Middle frontal gyrus (tissue), 1 donor: ENCODE measurements around the gene MTCH1.

ENCODE experiments used
- DNase-seq: peaks from one replicate; pipeline ENCODE4 v3.0.0-alpha.2; 2015; ENCODE audit warnings: low spot score; ENCODE audit errors: extremely low spot score

Gene MTCH1

DNA sequence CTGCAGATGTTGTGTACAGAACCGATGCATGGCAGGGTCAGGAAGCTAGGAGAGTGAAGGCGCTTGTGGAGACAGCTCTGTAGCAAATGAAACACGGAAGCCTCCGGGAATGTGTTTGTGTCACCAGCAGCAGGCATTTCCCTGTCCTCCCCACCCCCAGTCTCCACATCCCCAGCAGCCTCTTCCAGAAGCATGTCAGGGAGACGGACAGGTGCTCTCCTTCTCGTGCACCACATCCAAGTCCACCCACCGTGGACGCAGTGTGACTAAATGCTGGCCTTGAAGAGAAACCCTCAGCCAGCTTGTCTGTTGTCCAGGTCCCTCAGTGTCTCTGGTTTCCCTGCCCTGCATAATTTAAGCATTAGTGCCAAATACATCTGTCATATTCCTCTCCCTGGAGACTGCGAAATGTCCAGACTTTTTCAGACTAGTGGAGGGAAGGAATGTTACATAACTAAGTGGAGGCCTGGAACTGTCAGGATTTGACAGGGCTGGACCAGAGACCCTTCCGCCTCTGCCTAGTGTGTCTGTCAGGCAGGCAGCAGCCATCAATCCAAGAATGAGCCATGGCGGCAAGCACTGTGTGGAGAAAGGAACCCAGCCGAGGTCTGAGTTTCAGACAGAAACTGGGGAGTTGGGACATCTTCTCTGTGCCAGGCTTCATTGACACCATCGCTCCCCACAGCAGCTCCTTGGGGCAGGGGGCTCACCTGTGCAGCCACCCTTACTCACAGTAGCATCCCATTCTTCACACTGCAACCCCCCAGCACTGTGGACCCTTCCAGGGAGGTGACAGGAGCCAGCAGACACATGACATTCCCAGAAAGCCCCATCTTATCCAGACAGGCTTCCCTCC, 58.1 kb downstream of the MTCH1 start:
- no peak for DNase-seq

GRCh38 chr6:36926708-36927513, 59.1 kb downstream of the MTCH1 start:
- DNase-seq: no peak

- no peak for DNase-seq
Observed at GRCh38 chr6:36925809-36926208, 60.2 kb downstream of the MTCH1 start.

DNA sequence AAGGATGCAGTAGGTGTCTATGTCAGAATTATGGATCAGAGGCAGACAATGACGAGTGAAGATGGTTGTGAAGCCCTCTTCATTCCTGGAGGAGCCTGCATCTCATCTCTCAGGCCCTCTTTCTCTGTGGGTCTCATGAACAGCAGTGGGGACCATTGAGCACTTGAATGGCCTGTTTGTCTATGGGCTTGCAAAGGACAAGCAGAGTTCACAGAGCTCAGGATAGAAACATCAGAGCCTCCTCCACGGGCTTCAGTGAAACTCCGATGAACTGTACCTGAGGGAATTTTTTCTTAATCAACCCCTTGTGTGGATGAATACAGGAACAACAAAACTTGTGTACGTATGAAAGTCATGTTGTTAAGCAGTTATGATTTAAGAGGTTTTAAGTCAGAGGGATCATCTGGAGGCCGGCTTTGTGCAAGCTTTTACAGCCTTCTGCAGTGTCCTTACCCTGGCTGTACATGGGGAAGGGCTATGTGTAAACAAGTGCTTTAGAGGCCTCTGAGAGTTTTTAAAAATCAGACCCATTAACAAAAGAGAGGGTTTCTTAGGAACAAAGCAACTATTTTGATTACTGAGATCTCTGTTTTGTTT, 61.1 kb downstream of the MTCH1 start:
- no peak for DNase-seq

DNA sequence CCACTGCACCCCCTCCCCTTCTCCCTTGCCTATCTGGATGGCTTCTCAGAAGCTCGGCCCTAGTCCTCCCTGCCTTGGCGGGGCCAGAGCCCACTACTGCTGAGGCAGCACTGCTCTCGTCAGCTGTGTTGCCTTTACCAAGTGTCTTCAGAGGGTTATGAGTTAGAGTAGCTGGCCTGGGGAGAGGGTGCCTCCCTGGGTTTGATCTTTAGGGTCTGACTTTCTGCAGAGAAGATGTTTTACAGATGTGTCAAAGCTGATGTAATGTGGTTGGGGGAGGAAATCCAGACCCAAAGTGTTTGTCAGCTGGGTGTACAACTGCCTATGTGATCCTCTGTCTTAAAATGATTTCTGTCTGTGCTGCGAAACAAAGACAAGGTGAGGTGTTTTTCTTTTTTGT, 61.9 kb downstream of the MTCH1 start:
- no peak for DNase-seq

GRCh38 chr6:36920546-36920945, 65.5 kb downstream of the MTCH1 start:
- DNase-seq: no peak

DNA sequence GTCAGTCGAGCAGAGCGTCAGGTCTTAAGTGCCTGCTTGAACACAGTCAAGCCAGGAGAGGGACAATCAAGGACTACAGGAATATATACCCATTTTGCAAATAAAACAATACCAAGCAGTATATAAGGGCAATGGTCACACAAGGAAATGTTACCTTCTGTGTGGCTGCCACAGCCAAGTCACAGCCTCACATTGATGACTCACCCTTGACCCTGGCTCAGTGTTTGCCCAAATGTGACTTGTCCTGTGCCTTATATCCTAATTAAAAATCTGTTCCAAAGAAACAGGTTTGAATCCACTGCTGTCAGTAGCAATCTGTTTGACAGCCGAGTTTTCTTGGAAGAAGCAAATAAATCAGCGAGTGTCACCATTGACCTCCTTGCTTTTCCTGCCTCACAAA, 65.9 kb downstream of the MTCH1 start:
- no peak for DNase-seq
